Astrocyte of the cerebellum (primary cell): Measurements from ENCODE around the gene PRDM1.

Source experiments
- DNase-seq: peaks from one replicate; pipeline ENCODE4 v3.0.0-alpha.2; 2011; ENCODE audit warnings: low read depth
- H3K4me3 ChIP-seq: 2 replicates; pipeline ENCODE4 v1.5.1; 2011; ENCODE audit warnings: mild to moderate bottlenecking, low read depth, low read length, moderate library complexity
- in situ Hi-C: cut with HindIII; loops from 2 replicates; pipeline ENCODE4 v1.10.0; 2017; ENCODE audit warnings: low sequenced_read_pairs
- TF ChIP-seq, protein P1 (sequence below): IDR thresholded peaks from 2 replicates; pipeline ENCODE4 v1.5.1; 2012; ENCODE audit warnings: low read length, low read depth, moderate library complexity, mild to moderate bottlenecking; ENCODE audit errors: missing control alignments

The PRDM1 gene

DNA sequence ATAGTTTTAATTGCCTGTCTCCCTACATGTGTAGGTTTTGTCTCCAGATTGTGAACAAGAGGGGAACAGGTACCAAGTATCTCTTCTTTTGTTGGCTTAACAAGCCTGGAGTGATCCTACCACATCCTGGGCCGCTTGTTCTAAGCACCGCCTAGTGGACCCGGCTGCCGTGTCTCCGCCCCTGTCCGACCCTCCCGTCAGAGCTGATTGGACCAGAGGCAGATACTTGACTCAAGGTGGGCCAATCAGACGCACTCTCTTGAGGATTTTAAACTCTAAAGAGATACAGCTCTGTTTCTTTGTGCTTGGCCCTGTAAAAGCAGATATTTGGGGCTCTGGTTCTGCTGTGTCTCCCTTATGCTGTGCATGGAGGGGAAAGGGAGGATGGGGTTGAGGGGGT is 68.2 kb downstream of the PRDM1 start:
- TF ChIP-seq, protein P1, sequence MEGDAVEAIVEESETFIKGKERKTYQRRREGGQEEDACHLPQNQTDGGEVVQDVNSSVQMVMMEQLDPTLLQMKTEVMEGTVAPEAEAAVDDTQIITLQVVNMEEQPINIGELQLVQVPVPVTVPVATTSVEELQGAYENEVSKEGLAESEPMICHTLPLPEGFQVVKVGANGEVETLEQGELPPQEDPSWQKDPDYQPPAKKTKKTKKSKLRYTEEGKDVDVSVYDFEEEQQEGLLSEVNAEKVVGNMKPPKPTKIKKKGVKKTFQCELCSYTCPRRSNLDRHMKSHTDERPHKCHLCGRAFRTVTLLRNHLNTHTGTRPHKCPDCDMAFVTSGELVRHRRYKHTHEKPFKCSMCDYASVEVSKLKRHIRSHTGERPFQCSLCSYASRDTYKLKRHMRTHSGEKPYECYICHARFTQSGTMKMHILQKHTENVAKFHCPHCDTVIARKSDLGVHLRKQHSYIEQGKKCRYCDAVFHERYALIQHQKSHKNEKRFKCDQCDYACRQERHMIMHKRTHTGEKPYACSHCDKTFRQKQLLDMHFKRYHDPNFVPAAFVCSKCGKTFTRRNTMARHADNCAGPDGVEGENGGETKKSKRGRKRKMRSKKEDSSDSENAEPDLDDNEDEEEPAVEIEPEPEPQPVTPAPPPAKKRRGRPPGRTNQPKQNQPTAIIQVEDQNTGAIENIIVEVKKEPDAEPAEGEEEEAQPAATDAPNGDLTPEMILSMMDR = no peak
- no peak for DNase-seq
- H3K4me3 ChIP-seq = no peak overlapping the region
- in situ Hi-C loops = no loop called here

DNA sequence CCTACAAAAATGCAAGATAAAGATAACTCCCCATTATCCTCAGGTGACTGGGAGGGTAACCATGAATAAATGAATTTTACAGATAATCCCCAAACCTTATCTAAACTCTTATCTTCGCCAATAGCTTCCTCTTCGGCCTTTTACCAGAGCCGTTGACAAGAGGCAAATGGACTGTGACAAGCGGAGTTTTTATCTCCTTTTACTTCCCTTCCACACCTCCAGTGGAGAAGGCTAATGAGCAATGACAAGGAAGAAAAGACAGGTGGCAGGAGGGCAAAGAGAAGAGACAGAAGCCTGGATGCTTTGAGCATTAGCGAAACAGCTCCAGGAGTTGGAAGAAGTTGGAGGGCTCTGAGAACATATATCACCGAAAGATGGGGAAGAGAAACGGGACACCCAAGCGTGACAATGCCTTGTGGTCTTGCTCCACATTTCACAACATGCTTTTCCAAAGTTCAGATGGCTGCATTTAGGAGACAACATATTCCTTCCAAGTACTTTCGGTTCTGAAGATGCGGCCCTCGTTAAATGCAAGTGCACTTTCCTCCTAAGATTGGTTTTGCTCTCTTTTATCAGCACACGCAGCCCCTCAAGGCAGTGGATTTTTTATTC is 69.2 kb downstream of the PRDM1 start:
- in situ Hi-C loops = no loop called here
- H3K4me3 ChIP-seq = no peak overlapping the region
- no peak for DNase-seq
- TF ChIP-seq, protein P1 = no peak

DNA sequence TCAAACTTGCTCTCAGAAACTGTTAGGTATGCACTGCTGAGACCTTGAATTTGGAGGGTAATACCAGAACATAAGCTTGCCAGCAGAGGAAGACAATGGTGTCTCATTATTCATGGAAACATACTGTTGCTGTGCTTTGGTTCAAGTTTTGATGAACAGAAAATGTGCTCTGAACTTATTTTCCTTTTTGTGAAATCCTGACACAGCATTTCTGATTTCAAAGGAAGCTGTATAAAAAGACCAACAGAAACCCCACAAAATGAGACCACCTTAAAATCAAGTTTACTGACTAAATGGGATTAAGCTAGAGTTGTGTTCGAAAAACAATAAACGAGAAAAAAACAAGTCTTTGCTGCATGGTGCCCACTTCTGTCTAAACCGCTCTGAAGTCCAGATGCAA is 70.3 kb downstream of the PRDM1 start:
- in situ Hi-C loops = no loop called here
- TF ChIP-seq, protein P1 = no peak
- no peak overlapping the region for H3K4me3 ChIP-seq
- DNase-seq = no peak

DNA sequence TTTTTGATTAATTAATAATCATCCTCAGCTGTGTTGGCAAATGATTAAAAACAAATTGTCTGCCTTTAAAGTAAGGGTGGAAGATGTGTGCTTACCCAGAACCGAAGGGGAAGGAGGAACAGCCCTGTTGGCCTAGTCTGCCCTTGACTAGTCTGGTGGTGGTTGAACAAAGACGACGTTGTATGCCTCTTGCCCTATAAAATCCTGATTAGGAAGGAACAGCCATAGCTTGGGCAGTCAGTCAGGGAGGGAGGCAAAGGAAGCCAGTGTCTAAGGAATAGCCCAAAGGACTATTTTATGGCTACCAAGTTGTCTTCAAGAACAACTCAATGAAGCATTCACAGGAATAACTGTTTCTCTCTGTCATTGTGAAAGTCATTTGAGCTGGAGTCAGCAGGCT is 70.7 kb downstream of the PRDM1 start:
- H3K4me3 ChIP-seq = no peak overlapping the region
- in situ Hi-C loops = no loop called here
- DNase-seq = no peak
- TF ChIP-seq, protein P1 = no peak

DNA sequence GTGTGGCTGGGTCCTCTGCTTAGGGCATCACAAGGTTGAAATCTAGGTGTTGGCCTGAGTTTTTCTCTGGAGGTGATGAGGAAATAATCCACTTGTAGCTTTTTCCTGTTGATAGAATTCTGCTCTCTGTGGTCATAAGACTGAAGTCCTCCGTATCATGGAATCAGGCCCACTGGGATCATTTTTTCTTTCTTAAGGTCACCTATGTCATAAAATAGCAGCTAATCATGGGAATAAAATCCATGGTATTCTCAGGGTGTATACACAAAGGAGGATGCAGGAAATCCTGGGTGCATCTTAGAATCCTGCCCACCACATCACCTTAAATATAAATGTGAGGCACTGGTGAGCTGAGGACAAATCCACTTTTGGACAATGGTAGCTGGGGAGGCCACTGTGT is 72.7 kb downstream of the PRDM1 start:
- H3K4me3 ChIP-seq = no peak overlapping the region
- TF ChIP-seq, protein P1 = no peak
- no peak for DNase-seq
- in situ Hi-C loops = no loop called here
